Osteoblast (primary cell): ENCODE data around the gene PTPRN2. TPM values are rescaled to one million over a fixed set of nuclear protein-coding genes. Genes with fewer than 3 reads are reported as not detected.

Experiments
- DNase-seq: peaks from one replicate; pipeline ENCODE4 v3.0.0; 2011; ENCODE audit warnings: low spot score, mixed read lengths; ENCODE audit not compliant: insufficient read length; ENCODE audit errors: missing footprints
- H2AFZ ChIP-seq: 2 replicates; pipeline ENCODE4 v1.6.0; 2011; ENCODE audit warnings: mild to moderate bottlenecking, low read length
- H3K27ac ChIP-seq: 2 replicates; pipeline ENCODE4 v1.5.1; 2011; ENCODE audit warnings: mild to moderate bottlenecking, low read depth, low read length, moderate library complexity
- H3K27me3 ChIP-seq: 2 replicates; pipeline ENCODE4 v1.6.0; 2012; ENCODE audit warnings: mild to moderate bottlenecking, control low read depth, inconsistent platforms, low read length, moderate library complexity; ENCODE audit not compliant: insufficient read depth
- H3K36me3 ChIP-seq: 2 replicates; pipeline ENCODE4 v1.5.1; 2011; ENCODE audit warnings: mild to moderate bottlenecking, low read length, control low read depth, moderate library complexity; ENCODE audit not compliant: insufficient read depth
- H3K4me1 ChIP-seq: 2 replicates; pipeline ENCODE4 v1.5.1; 2011; ENCODE audit warnings: mild to moderate bottlenecking, low read length, control low read depth, moderate library complexity; ENCODE audit not compliant: insufficient read depth
- H3K4me2 ChIP-seq: 2 replicates; pipeline ENCODE4 v1.6.0; 2011; ENCODE audit warnings: mild to moderate bottlenecking, low read length; ENCODE audit not compliant: insufficient read depth
- H3K4me3 ChIP-seq: fragments of 200-600 bp; sonication (generic); 3 replicates; pipeline ENCODE4 v1.5.1; 2012; ENCODE audit warnings: mild to moderate bottlenecking, low read length, inconsistent platforms; ENCODE audit not compliant: insufficient read depth
- H3K79me2 ChIP-seq: 2 replicates; pipeline ENCODE4 v1.6.0; 2012; ENCODE audit warnings: mild to moderate bottlenecking, low read length, control low read depth, inconsistent platforms; ENCODE audit not compliant: insufficient read depth
- H3K9me3 ChIP-seq: 2 replicates; pipeline ENCODE4 v1.5.1; 2011; ENCODE audit warnings: low read depth, low read length, control low read depth
- H4K20me1 ChIP-seq: 2 replicates; pipeline ENCODE4 v1.6.0; 2012; ENCODE audit warnings: mild to moderate bottlenecking, low read length, control low read depth; ENCODE audit not compliant: insufficient read depth
- total RNA-seq: library from RNA; depleted of rRNA; stranded (reverse); fragments of >200 nt; gene quantifications from 2 replicates; pipeline ENCODE4 v1.2.3, GENCODE V29; 2012
- TF ChIP-seq, protein P1 (sequence below): IDR thresholded peaks from 2 replicates; pipeline ENCODE4 v1.5.1; 2011; ENCODE audit warnings: mild to moderate bottlenecking, low read depth, low read length, moderate library complexity; ENCODE audit errors: extremely low read depth

The PTPRN2 gene
- total RNA-seq, 1 donor: 0.36 TPM

DNA sequence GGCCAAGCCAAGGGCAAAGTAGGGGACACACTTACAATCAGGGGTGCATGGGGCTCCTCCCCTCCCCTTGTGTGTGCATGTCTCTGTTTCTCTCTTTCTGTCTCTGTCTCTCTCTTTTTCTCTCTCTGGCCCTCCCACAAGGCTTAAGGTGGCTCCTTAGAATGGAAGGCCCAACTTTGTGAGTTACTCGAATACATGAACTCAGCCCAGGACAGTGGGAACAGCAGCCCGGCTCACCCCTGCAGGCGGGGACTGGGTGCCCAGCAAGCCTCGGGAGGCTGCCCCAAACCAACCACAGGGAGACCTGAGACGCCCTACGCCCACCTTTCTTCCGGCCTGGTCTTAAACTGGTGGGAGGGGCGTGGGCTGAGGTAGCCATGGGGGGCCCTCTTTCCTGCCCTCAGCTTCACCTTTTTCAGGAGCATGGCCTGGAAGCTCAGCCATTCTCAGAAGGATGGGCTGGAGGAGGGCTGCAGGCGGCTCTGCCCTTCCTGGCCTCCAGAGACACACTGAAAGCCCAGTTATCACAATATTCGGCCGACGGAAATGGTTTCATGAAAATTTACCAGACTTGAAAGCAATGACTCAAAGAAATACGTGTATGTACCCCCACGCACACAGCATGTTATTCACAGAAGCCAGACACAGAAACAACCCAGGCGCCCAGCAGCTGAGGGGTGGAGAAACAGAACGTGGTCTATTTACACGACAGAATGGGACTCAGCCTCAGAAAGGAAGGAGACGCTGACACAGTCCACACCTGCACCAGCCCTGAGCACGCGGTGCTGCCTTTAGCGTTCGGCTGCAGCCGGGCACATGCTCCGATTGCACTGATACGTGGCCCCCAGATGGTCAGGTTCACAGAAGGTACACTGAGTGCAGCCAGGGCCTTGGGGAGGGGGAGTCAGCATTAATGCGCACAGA is 229.5 kb downstream of the PTPRN2 start:
- H4K20me1 ChIP-seq: no peaks in the 10 kb centered on the region
- H3K36me3 ChIP-seq: no peaks in the 10 kb centered on the region
- no peaks in the 10 kb centered on the region for H3K4me1 ChIP-seq
- TF ChIP-seq, protein P1, sequence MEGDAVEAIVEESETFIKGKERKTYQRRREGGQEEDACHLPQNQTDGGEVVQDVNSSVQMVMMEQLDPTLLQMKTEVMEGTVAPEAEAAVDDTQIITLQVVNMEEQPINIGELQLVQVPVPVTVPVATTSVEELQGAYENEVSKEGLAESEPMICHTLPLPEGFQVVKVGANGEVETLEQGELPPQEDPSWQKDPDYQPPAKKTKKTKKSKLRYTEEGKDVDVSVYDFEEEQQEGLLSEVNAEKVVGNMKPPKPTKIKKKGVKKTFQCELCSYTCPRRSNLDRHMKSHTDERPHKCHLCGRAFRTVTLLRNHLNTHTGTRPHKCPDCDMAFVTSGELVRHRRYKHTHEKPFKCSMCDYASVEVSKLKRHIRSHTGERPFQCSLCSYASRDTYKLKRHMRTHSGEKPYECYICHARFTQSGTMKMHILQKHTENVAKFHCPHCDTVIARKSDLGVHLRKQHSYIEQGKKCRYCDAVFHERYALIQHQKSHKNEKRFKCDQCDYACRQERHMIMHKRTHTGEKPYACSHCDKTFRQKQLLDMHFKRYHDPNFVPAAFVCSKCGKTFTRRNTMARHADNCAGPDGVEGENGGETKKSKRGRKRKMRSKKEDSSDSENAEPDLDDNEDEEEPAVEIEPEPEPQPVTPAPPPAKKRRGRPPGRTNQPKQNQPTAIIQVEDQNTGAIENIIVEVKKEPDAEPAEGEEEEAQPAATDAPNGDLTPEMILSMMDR: no peak
- no peaks in the 10 kb centered on the region for H3K9me3 ChIP-seq
- no peak overlapping the region for H3K27ac ChIP-seq
- no peak overlapping the region for H2AFZ ChIP-seq
- H3K79me2 ChIP-seq: no peaks in the 10 kb centered on the region
- peak; percentile 81 for DNase-seq
- no peaks in the 10 kb centered on the region for H3K27me3 ChIP-seq
- no peak overlapping the region for H3K4me3 ChIP-seq
- no peak overlapping the region for H3K4me2 ChIP-seq

DNA sequence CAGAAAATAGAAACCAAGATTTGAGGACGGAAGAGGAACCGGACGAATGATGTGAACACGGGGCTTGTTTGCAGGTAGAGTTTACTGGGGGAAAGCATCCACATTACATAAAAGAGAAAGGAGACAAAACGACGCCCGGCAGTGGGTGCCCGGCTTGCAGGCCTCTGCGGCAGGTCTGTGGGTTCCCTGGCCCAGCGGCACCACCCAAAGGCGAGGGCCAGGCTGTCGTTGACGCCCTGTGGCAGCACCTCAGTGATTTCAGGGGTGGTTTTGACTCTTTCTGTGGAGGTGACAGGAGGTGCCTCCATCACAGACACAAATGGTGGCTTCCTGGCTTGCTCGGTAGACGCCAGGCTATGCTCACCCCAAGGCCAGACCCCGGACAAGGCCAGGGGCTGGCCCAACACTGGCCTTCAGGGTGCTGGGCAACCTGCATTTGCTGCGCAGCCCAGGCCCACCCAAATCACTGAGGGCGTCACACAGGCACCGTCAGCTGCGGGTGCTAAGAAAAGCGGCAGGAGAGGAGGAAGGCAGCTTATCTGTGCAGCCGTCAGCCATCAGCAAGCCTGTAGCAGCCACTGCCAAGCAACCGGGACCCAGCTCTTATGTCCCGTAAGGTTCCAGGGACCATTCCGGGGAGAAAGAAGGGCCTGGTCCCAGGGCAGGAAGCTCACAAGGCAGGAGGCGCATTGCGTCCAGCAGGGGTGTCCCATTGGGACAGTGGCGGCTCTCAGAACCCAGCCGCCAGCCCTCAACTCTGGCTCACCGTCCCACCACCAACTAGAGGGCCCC is 230.3 kb downstream of the PTPRN2 start:
- H3K4me3 ChIP-seq: no peak overlapping the region
- H4K20me1 ChIP-seq: no peaks in the 10 kb centered on the region
- H3K36me3 ChIP-seq: no peaks in the 10 kb centered on the region
- TF ChIP-seq, protein P1: no peak
- H3K4me2 ChIP-seq: no peak overlapping the region
- H3K79me2 ChIP-seq: no peaks in the 10 kb centered on the region
- DNase-seq: no peak
- no peaks in the 10 kb centered on the region for H3K9me3 ChIP-seq
- H2AFZ ChIP-seq: no peak overlapping the region
- no peaks in the 10 kb centered on the region for H3K4me1 ChIP-seq
- no peaks in the 10 kb centered on the region for H3K27me3 ChIP-seq
- no peak overlapping the region for H3K27ac ChIP-seq

DNA sequence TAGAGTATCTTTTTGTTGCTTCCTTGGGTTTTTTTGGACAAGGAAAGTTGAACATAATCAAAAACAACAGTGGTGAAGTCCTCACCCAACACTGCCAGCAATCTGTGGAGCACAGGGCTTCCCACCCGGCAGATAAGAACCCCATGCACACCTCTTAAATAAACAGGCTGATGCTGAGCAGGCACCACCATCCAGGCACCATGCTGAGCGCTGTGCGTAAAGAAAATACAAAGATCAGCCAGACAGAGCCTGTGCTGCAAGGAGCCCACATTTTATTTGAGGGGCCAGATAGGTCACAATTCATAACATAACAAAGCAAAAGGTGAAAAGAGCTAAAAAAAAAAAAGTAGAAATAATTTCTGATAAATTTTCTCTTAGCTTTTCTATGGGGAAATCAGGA is 231.2 kb downstream of the PTPRN2 start:
- no peaks in the 10 kb centered on the region for H3K9me3 ChIP-seq
- H4K20me1 ChIP-seq: no peaks in the 10 kb centered on the region

More for the DNA sequence above, 231.2 kb downstream of the PTPRN2 start:
- H3K4me3 ChIP-seq: no peak overlapping the region
- no peaks in the 10 kb centered on the region for H3K27me3 ChIP-seq
- no peaks in the 10 kb centered on the region for H3K36me3 ChIP-seq
- no peak overlapping the region for H2AFZ ChIP-seq
- H3K27ac ChIP-seq: no peak overlapping the region
- TF ChIP-seq, protein P1: no peak
- DNase-seq: no peak
- H3K79me2 ChIP-seq: no peaks in the 10 kb centered on the region
- H3K4me1 ChIP-seq: no peaks in the 10 kb centered on the region
- no peak overlapping the region for H3K4me2 ChIP-seq
